ENCODE data around the gene ASGR2.
A peak's percentile ranks its signal among the peaks of the same experiment; 100 is the strongest.
"Not testable (repeated sequence)": the region's sequence is repeated elsewhere in the genome, so short reads cannot be mapped to it uniquely, and the experiment has no call there.

ASGR2 gene

GRCh38 chr17:7114241-7114874, at the start of gene ASGR2:
Gene ASGR2, minus strand, starts transcription at chr17:7114822. Its CDS starts 582 bp downstream, at chr17:7114240.
- no peak for DNase-seq

DNA sequence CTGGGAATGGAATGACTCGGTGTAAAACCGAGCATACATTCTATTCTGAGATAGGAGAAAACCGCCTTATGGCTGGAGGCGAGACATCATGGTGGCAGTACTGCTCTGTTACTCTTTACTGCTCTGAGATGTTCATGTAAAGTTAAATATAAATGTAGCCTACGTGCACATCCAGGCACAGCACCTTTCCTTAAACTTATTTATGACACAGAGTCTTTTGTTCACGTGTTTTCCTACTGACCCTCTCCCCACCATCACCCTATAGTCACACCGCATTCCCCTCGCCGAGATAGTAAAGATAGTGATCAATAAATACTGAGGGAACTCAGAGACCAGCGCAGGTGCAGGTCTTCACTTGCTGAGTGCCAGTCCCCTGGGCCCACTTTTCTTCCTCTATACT, 44.9 kb upstream of the ASGR2 start:
- not testable (repeated sequence) for DNase-seq

DNA sequence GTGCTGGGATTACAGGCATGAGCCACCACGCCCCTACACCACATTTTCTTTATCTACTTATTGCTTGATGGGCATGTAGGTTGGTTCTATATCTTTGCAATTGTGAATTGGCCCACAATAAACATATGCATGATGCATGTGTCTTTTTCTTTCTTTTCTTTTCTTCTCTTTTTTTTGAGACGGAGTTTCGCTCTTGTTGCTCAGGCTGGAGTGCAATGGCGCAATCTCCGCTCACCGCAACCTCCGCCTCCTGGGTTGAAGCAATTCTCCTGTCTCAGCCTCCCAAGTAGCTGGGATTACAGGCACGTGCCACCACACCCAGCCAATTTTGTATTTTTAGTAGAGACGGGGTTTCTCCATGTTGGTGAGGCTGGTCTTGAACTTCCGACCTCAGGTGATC, 43.8 kb upstream of the ASGR2 start:
- peak; percentile 69 for DNase-seq

- DNase-seq = peak; percentile 36
Measured at GRCh38 chr17:7156342-7156940, 41.8 kb upstream of the ASGR2 start.

- no peak for DNase-seq
Measured at GRCh38 chr17:7147772-7148171, 33.1 kb upstream of the ASGR2 start.

DNA sequence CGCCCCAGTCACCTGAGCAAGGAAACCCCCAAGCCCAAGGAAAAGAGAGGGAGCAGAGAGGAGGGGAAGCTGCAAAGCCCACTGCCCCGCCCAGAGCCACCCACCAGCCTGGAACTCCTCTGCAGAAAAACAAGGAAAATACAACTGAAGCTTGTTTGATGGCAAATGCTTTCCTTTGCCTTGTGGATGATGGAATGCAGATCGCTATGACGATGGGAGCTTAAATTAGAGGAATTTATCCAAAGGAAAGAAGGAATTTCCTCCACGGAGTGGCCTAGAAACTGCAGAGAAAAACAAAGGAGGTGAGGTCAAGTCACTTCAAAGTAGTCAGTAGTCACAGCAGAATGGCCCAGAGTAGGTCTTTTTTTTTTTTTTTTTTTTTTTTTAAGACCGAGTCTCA, 31.5 kb upstream of the ASGR2 start:
- no peak for DNase-seq

DNA sequence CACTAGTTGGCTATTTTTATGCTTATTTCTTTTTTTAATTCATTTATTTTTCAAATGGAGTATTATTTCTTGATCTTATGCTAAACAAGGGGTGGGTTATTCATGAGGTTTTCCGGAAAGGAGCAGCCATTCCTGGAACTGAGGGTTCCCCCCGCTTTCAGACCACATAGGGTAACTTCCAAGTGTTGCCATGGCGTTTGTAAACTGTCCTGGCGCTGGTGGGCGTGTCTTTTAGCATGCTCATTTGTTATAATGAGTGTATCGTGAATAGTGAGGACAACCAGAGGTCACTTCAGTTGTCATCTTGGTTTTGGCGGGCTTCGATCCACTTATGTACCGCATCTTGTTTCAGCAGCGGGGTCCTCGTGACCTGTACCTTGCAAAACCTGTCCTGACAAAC, 29.6 kb upstream of the ASGR2 start:
- no peak for DNase-seq

DNA sequence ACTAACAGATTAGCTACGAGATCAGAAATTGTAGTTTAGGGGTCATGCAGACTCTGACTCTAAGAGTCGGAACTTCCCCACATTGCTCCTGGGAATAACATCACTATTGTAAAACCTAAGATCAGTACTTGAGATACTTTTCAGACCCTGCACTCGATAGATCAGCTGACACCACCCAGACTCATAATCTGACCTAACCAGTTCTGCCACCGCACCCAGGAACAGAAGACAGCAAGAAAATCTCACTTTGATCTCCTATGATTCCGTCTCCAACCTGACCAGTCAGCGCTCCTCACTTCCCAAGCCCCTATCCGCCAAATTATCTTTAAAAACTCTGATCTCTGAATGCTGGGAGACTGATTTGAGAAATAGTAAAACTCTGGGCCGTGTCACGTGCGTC, 27.2 kb upstream of the ASGR2 start:
- no peak for DNase-seq

DNA sequence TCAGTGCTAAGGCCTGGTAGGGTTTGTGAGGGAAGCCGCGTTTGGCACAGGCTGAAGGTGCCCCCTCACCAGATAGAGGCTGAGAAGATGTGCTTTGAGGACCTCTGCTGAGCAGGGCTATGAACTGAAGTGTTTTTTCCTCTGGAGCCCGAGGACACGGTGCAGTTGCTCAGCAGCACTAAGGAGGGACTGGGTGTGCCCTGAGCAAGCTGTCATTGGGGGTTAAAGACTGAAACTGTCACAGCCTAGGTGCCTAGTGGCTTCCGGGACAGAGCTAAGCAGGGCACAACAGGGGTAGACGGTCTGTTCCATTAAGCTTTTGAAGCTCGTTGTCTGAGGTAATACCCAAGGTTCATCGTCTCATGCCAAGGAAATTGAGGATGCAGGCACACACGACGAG, 24.8 kb upstream of the ASGR2 start:
- no peak for DNase-seq

DNA sequence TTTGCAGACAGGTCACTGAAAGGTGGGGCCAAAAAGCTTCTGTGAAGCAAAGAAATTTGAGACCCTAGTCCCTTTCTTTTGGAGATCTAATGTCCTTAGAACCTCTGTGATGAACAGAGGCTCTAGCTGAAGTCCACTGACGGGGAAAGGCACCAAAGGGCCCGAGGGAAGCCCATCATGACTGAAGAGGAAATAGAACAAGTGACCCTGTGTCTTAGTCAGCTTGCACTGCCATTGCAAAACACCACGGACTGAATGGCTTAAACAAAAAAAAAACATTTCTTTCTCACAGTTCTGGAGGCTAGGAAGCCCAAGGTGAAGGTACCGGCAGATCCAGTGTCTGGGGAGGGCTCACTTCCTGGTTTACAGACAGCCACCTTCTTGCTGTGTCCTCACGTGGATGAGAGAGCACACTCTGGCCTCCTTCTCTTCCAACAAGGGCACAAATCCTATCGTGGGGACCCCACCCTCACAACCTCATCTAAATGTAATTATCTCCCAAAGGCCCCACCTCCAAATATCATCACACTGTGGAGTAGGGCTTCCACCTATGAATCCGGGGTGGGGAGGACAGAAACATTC, 24.3 kb upstream of the ASGR2 start:
- peak; percentile 89 for DNase-seq

DNA sequence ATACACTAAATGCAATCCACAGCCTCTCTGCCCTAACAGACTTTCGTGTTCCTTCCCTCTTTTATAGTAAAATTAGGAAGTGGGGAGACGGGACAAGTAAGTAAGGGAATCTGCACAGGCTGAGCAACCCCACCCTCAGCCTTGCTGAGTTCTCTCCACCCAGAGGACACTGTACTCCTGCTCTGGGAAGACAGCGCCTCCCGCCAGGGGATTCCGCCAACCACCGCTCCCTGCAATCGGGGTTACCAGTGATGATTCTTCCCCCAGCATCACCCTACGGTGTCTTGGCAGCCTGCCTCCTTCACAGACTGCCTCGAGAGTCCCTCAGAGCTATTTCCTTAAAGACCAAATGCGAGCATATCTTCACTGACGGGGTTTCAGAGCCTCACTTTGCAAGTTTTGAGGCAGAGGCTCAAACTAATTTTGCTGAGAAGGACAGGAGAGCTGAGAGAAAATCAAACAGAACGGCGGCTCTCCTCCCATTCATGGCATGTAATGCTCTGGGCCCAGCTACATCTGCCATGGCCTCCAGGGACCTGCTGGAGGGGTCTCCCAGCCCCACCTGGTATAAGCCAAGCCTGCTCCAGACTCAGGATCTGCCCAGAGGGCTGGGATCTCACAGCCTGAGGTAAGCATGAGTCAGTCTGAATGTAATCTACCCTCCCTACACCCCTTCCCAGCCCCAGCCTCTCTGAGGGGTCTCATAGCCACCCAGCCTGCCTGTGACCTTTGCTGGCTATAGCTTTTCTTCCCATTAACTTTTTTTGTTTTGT, 22.7 kb upstream of the ASGR2 start:
- peak; percentile 50 for DNase-seq

GRCh38 chr17:7136266-7136877, 21.8 kb upstream of the ASGR2 start:
- DNase-seq = peak; percentile 78

- DNase-seq = no peak
Measured at GRCh38 chr17:7133916-7134315, 19.3 kb upstream of the ASGR2 start.

GRCh38 chr17:7133424-7133823, 18.8 kb upstream of the ASGR2 start:
- peak; percentile 90 for DNase-seq

GRCh38 chr17:7132511-7133094, 18.0 kb upstream of the ASGR2 start:
- peak; percentile 96 for DNase-seq

GRCh38 chr17:7131423-7131791, 16.8 kb upstream of the ASGR2 start:
- peak; percentile 22 for DNase-seq

GRCh38 chr17:7130621-7131422, 16.2 kb upstream of the ASGR2 start:
- peak; percentile 53 for DNase-seq

GRCh38 chr17:7129311-7129710, 14.7 kb upstream of the ASGR2 start:
- no peak for DNase-seq

- no peak for DNase-seq
Measured at GRCh38 chr17:7128160-7128559, 13.5 kb upstream of the ASGR2 start.

DNA sequence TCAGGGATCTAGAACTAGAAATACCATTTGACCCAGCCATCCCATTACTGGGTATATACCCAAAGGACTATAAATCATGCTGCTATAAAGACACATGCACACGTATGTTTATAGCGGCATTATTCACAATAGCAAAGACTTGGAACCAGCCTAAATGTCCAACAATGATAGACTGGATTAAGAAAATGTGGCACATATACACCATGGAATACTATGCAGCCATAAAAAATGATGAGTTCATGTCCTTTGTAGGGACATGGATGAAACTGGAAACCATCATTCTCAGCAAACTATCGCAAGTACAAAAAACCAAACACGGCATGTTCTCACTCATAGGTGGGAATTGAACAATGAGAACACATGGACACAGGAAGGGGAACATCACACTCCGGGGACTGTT, 12.9 kb upstream of the ASGR2 start:
- DNase-seq = not testable (repeated sequence)

DNA sequence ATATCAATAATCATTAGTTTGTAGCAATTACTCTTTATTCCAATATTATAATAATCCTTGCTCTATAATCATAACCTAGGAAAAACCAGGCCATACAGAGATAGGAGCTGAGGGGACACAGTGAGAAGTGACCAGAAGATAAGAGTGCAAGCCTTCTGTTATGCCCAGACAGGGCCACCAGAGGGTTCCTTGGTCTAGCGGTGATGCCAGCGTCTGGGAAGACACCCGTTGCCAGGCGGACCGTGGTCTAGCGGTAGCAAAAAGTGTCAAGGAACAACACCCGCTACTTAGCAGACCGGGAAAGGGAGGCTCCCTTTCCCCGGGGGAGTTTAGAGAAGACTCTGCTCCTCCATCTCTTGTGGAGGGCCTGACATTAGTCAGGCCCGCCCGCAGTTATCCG, 11.8 kb upstream of the ASGR2 start:
- not testable (repeated sequence) for DNase-seq

- DNase-seq = no peak
Measured at GRCh38 chr17:7124923-7125322, 10.3 kb upstream of the ASGR2 start.

All from inflammatory macrophage treated with lipopolysaccharide for 4 hours (primary cell).